Fibroblast of skin of scalp (primary cell): Measurements from ENCODE around the gene DTNA. TPM values are rescaled to one million over a fixed set of nuclear protein-coding genes. Genes with fewer than 3 reads are reported as not detected.
"Not testable (repeated sequence)": the region's sequence is repeated elsewhere in the genome, so short reads cannot be mapped to it uniquely, and the experiment has no call there.

Source experiments
- DNase-seq: peaks from one replicate; pipeline ENCODE4 v3.0.0-alpha.2; 2013
- polyA plus RNA-seq, 2 experiments: library from polyadenylated mRNA; unstranded; fragments of 120-200 nt; gene quantifications; one replicate each; pipeline ENCODE4 v1.2.1, GENCODE V29; 2013; ENCODE audit not compliant: insufficient read length in 2 of 2

Gene DTNA
- polyA plus RNA-seq (2013, experiment 1 of 2; ENCODE audit: insufficient read length) = 3.4 TPM
- polyA plus RNA-seq (2013, experiment 2 of 2; ENCODE audit: insufficient read length) = 5.8 TPM

DNA sequence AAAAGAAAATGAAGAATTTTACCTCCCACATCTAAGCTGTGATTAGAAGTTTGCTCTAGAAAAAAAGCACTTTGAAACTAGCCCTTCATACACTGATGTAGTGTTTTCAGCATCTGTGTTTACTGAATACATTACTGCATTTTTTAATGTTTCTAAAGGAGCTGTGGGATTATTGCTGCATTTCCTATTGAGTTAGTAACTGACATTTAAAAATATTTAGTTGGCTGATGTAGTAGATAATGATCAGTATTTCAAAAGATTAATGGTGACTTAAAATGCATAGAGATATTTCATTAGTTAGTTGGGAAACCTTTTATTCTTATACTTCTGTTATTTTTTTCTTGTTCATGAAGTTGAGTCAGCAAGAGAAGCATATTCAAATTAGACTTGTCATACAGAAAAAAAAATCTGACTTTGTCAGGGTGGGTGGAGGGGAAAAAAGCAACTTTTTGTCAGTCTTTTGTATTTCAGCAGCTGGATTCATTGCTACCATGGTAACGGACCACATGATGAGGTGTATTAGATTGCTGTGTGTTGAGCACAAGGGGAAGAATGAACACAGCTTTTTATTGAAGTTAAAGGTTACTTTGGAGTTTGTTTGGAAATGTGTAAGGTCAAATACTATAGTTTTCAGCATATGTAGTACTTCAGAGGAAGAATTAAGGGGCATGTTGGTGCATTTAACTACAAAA lies at the start of gene DTNA:
Gene DTNA (plus strand): TSS at position 549 of the 692 bp plus-strand sequence. CDS start 45,679 bp downstream, outside the sequence.
- DNase-seq = peak; percentile 91

DNA sequence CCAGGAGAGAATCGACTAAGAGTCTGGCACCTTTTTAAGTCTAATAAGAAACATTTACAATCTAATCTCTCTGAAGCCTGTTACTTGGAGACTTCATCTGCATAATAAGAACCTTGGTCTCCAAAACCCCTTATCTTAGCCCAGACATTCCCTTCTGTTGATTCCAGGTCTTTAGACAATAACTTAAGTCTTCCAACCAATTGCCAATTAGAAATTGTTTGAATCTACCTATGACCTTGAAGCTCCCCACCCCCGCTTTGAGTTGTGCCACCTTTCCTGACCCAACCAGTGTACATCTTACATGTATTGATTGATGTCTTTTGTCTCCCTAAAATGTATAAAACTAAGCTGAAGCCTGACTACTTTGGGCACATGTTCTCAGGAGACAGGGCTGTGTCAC lies 49.5 kb upstream of the DTNA start:
- no peak for DNase-seq

DNA sequence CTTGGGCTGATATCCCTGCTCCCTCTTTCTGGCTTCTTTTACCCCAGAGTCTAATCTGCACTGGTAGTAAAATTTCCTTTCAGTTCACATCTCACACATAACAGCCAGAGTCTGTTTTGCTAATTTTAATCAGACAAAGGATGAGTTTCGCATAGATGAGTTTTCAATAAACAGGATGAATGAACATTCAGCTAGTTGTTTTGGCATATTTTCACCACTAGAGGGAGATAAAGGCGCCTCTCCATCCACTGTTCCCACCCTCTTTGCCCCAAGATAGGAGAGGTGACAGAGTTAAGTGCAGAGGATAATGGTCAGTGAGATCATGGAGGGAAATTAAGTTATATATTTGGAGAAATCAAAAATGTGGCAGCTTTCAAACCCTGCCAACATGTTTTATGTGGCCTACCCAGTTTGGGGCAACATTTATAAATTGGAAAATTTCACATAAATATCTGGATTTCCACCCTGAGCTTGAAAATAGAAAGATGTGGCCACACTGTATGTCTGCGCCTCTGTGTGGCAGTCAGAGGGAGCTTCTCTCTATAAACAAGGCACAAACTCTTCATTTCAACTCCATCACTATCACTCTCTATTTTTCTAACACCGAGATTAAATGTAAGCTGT lies 48.5 kb upstream of the DTNA start:
- peak; percentile 64 for DNase-seq

DNA sequence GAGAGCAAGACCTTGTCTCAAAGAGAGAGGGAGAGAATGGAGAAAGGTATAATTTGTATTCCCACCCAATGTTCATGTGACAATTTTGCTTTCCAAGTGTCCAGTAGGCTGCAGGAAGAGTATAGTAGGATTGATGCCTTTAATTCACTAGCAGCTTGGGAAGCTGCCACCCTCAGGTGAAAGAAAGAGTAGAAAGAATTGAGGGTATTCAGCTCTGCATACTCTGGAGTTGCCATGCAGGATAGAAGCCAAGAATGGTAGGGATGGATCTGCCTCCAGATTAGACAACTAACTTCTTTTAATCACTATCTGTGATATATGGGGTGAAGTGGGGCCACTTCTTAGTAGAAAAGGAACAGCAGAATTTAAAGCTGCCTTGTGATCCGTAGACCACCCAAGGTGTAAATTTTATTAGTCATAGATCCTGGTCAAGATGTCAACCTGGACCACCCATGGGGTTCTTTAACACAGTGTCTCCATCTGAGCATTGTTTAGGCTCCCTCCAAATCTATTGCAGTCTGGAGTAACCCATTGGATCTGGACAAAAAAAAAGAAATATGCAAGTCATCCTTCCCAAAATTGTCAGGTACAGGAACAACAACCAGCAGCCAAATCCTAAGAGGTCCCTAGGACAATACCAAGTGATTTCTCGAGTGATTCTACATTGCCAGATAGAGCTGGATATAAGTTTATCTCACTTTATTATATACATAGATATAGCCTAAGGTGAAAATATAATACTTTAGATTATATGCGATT lies 33.1 kb upstream of the DTNA start:
- no peak for DNase-seq

DNA sequence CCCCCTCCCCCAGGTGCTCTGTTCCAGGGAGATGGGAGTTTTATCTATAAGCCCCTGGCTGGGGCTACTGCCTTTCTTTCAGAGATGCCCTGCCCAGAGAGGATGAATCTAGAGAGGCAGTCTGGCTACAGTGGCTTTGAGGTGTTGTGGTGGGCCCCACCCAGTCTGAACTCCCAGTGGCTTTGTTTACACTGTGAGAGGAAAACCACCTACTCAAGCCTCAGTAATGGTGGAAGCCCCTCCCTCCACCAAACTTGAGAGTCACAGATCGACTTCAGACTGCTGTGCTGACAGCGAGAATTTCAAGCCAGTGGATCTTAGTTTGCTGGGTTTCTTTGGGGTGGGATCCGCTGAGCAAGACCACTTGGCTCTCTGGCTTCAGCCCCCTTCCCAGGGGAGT lies 20.3 kb upstream of the DTNA start:
- not testable (repeated sequence) for DNase-seq

DNA sequence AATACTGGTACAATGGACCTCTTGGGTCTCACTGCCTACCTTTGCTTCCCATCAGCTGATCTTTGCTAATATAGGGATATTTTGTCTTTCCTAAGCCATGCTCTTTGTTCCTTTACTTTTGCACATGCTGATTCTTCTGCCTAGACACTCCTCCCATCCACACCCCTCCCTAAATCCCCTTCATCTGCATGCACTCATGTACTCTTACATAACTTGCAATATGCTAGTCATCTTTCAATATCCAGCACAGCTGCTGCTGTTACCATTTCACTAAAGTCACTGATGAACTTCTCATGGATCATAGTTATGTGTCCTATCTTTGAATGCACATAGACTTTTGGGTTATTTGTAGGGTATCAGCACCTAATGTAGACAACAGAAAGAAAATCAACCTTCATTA lies 18.5 kb upstream of the DTNA start:
- no peak for DNase-seq

DNA sequence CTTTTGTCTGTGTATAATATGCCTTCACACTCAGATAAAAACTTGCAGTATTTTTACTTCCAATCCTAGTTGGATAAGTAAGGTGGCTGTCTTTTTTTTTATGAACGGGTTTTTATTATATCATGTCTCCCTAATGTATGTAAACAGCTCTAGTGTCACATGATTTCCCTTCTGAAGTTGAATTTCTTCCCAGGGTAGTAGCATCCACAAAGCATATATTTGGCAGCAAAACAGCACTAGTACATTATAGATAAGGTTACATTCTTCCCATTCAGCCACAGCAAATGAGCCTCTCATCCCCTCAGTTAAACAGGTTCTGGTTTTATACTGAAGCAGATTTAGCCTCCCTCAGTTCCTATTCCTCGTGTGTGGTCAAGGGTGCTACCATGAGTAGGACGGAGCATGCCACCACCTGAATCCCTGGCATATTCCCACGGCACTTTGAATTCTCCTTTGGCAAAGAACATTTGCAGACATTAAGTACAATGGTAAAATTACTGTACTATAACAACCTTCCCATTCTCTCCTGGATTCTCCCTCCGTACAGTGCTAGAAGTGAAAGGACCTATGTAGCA lies 15.4 kb upstream of the DTNA start:
- DNase-seq = no peak

DNA sequence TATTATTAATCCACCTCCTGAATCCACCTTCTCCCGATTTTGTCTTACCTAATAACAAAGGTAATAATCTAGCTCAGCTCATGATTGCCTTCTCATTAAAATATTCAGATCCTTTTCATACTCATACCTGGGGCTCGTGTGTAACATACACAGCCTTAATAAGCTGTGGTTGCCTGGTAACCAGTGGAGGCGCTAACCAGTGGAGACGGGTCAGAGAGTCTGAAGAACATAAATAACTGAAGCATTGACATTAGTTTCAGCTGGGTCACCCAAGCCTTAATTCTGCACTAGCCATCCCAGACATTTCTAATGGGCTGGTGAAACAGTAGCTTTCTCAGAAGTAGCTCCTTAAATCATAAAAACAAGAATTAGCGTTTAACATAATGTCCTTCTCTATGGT lies 14.8 kb upstream of the DTNA start:
- no peak for DNase-seq

DNA sequence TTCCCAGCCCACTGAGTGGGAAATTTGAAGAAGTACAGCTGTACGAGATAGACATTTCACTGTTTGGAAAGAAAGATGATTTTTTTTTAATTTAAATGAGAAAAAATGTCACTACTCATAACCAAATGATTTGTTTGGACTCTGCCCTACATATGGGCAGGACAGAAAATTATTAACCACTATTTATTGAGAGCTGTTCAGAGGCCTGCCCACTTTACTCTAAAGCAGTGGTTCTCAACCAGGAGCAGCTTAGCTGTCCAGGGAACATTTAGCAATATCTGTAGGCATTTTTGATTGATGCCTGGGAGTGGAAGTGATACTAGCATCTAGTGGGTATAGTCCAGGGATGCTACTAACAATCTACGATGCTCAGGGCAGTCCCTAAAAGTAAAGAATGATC lies 13.4 kb upstream of the DTNA start:
- DNase-seq = no peak

DNA sequence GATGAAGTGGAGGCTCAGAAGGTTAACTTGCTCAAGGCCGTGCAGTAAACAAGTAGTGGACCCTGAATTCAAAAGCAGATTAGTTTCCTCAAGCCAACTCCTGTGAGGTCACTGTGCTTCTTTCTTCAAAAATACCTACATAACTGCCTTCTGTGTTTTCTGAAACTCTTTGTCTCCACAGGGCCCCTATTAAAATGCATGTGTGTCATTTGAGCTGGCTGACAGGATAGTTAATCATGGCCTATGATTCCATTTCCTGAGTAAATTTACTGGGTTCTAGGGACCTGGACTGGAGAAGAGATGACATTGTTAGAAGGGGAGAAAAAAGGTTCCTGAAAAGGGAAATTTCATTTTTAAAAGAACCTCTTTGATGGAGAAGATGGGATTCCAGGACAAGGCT lies 12.9 kb upstream of the DTNA start:
- no peak for DNase-seq

DNA sequence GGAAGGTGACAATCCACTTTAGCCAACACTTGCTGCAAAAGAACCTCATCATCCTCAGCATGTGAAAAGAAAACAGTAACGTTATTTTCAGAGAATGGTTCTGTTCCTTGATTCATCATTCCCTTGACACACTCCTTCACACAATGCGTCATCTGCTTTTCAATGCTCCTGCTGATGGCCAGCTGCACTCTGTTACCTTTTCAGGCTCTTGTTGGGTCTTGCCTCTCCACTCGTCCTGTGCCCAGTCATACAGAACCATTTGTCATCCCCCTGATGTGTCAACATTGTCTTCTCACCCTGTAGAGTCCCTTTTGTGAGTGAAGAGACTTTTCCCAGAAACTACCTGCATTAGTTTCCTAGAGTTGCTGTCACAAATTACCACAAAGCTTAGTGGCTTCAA lies 12.2 kb upstream of the DTNA start:
- DNase-seq = no peak

DNA sequence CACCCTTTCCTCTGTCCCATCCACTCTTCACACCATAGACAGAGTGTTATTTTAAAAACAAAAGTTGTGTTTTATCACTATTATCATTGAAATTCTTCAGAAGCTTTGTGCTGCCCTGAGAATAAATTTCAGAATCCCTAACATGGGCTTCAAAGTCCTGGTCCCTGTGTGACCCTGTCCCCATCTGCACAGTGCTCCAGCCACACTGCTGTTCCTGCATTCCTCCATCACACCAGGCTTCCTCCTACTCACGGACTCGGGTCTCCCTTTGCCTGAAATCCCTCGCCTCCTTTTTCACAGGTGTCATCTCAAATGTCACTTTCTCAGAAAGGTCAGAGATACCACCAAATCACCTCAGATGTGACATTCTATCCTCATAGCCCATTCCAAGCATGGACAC lies 8.2 kb upstream of the DTNA start:
- DNase-seq = no peak

DNA sequence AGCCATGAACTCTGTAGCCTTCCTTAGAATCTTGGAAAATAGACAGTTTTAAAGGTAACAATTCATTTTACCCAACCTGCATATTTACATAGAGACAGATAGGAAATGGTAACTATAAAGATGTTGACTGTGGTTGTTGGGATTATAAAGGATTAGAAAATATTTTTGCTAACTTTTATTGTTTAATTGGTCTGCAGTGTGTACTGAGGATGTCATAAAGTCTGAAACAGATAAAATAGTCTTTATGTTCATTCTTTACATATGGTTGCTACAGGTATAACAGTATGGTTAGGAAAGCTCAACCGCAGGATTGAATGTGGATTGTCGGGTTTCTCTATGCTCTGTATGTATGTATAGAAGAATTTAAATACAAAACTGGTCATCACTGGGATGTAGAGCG lies 7.3 kb upstream of the DTNA start:
- DNase-seq = no peak

DNA sequence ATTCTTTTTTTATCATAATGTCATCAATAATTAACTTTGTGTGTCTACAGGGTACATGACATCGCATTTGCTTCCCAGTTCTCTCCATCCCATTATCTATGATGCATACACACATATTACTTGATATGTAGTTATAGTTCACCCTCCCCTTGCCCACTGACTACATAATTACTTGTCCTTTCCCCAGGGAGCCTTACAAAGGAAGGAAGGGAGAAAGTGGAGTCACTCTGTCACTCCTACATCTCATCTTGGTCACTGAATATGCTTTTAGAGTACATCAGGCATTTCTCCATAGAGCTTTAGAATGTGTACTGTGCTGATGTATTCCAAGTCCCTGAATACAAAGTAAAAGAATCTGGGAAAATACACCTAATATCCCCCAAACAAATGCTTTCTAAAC lies 6.0 kb upstream of the DTNA start:
- no peak for DNase-seq

DNA sequence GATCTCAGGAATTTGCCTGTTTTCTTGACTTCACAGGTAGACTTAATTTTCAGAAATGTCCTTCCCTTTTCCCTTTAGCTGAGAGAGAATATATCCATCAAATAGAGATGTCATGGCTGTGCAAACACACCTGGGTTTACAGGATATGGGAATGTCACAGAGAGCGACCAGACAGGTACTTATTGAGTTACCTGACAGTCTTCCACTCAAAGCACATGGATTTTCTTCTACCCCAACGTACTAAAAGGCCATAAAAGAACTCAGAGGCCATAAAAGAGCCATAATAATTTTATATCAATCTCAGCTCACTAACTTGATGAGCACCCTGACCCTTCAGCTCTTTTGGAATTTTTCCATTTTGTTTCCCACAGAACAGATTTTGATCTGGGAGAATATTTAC lies 5.3 kb upstream of the DTNA start:
- no peak for DNase-seq

DNA sequence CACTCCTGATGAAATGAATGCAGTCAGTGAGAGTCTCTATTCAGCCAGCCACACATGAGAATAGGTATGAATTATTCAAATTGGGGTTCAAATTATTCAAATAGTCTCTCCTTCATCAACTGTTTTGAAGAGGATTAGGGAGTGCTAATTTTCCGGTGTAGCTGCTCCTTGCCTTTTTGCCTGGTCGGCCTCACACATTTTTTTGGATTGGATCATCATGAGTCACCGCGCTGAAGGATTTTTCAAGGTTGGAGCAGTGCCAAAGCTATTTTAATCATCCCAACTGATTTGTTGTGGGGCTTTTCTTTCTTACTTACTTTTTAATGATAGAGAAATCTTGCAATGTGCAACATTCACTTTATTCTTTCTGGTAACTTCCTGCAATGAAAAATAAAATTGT lies 2.4 kb upstream of the DTNA start:
- DNase-seq = peak; percentile 96

DNA sequence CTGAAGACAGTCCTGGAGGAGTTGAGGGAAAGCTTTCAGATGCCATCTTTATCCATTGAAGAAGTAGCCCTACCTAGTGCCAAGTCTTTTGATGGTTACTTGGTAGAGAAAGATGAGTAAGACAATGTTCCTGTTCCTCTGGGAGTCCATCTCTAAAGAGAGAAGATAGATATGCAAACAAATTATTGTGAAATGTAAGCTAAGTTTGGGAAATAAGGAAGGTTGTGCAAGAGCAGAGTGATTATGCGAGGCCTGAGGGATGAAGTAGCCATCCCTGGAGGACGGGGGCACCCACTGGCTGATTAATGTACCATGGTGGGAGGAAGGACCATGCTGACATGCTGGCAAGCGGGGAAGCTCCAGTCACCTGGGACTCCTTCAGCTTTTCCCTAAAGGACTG lies 994 bp upstream of the DTNA start:
- DNase-seq = peak; percentile 82

DNA sequence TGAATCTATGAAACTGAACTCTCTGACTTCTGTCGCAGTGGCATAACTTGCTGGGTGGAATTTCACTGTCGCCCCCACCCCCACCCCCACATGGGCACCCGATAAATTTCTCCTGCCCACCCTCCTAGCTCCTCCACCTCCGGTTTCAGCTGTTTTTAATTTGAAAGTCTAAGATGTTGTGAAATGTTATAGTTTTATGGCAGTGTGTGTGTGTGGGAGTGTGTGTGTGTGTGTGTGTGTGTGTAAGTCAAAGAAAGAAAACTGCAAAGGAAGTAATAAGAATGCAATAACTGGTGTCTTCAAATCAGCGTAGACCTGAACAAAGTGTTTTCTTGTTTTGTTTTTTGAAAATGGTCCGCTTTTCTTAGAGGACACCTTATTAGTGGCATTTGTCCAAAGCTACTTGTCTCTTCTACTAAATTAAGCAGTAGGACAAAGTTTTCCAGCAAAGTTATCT lies 388 bp downstream of the DTNA start:
- peak; percentile 61 for DNase-seq

DNA sequence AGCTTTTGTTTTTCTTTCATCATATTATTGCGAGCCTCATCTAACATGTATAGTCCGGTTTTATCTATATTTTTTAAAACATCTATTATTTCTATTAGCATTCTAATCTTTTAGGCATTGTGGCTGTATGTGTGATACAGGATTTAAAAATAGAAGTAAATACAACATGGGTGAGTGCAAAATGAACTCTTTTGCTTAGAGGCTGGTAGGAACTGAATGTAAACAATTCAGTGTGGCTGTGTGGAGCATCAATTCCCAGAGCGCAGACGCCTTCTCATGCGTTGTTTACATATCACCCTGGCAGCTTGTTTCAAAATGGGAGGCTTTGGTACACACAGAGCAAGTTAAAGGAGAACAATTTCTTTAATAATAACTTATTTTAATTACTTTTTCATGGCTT lies 836 bp downstream of the DTNA start:
- peak; percentile 46 for DNase-seq

DNA sequence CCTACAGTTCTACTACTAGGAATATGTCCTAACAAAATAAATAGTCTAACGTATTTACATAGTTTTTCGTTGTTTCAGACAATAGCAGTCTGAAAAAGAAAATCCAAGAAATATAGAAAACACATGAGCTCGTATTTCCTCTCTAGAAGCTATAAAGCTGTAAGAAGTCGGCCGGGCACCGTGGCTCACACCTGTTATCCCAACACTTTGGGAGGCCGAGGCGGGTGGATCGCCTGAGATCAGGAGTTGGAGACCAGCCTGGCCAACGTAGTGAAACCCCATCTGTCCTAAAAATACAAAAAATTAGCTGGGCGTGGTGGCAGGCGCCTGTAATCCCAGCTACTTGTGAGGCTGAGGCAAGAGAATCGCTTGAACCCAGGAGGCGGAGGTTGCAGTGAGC lies 6.0 kb downstream of the DTNA start:
- DNase-seq = not testable (repeated sequence)

DNA sequence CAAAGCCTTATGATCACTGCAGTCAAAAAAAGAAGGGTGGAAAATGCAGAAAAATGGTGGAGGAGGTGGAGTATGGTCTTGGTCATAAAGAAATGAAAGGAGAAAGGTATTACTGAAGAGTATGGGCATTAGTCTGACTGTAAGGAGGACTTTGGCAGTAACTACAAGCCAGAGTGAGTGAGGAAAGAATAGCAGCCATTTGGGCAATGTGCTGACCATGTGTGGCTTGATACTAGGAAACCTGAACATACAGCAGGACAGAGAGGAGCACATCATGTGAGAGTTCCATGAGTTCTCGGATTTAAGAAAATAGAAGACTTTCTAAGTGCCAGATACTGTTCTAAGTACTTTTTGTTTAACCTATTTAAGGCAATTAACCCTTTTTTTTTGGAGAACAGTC lies 8.5 kb downstream of the DTNA start:
- no peak for DNase-seq

DNA sequence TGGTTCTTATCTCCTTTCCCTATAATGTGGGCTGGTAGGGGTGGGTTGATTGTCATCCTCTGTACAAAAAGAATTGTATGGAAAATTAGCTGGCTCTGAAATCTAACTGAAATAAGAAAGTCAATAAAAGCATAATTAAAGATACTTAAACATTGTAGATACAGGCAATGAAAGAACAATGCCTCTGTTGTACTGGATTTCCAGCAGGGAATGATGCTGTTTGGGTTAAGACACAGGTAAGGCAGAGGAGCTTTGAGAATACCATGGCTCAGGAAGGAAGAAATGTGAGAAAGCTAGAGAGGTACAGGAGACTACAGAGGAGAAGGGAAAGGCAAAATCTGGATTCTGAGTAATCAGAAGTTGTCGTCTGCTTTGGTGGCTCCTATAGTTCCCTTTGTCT lies 10.1 kb downstream of the DTNA start:
- no peak for DNase-seq

DNA sequence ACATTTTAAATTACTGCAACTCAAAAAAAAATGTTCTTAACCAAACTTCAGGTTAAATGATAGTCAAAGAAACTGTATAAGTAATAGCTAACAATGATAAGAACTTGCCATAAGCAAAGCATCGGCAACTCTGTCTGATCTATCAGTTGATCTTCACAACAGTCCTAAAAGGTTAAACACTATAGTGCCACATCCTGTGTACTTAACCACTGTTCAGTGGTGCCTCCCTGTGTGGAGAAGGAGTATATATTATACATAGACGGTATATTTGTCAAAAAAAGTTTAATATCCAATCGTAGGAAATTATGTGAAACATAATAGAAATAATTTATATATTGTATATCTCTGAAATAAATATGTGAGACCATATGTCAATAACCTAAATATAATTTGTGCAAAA lies 13.0 kb downstream of the DTNA start:
- no peak for DNase-seq
